ENCODE measurements around the gene TFRC.
"Not testable (repeated sequence)": the region's sequence is repeated elsewhere in the genome, so short reads cannot be mapped to it uniquely, and the experiment has no call there.

The TFRC gene

GRCh38 chr3:196048922-196049598 is 32.8 kb downstream of the TFRC start:
- no peak for DNase-seq (ENCODE audit: low read depth)

- DNase-seq (ENCODE audit: low read depth): no peak
Observed at GRCh38 chr3:196047391-196048030, 34.4 kb downstream of the TFRC start.

- no peak for DNase-seq (ENCODE audit: low read depth)
Observed at GRCh38 chr3:196044513-196044912, 37.4 kb downstream of the TFRC start.

GRCh38 chr3:196042673-196043072 is 39.2 kb downstream of the TFRC start:
- DNase-seq (ENCODE audit: low read depth): no peak

- DNase-seq (ENCODE audit: low read depth): no peak
Observed at GRCh38 chr3:196039359-196039758, 42.5 kb downstream of the TFRC start.

GRCh38 chr3:196026059-196026458 is 55.8 kb downstream of the TFRC start:
- DNase-seq (ENCODE audit: low read depth): not testable (repeated sequence)

- DNase-seq (ENCODE audit: low read depth): no peak
Observed at GRCh38 chr3:196024968-196025367, 56.9 kb downstream of the TFRC start.

- DNase-seq (ENCODE audit: low read depth): no peak
Observed at GRCh38 chr3:196023947-196024346, 57.9 kb downstream of the TFRC start.

GRCh38 chr3:196022499-196022878 is 59.4 kb downstream of the TFRC start:
- DNase-seq (ENCODE audit: low read depth): not testable (repeated sequence)

- no peak for DNase-seq (ENCODE audit: low read depth)
Observed at GRCh38 chr3:196020373-196020772, 61.5 kb downstream of the TFRC start.

- DNase-seq (ENCODE audit: low read depth): not testable (repeated sequence)
Observed at GRCh38 chr3:196019576-196019975, 62.3 kb downstream of the TFRC start.

GRCh38 chr3:196018159-196018558 is 63.7 kb downstream of the TFRC start:
- not testable (repeated sequence) for DNase-seq (ENCODE audit: low read depth)

- no peak for DNase-seq (ENCODE audit: low read depth)
Observed at GRCh38 chr3:196016485-196016884, 65.4 kb downstream of the TFRC start.

GRCh38 chr3:196016059-196016458 is 65.8 kb downstream of the TFRC start:
- no peak for DNase-seq (ENCODE audit: low read depth)

- no peak for DNase-seq (ENCODE audit: low read depth)
Observed at GRCh38 chr3:196013587-196014487, 68.1 kb downstream of the TFRC start.

GRCh38 chr3:196012941-196013476 is 68.9 kb downstream of the TFRC start:
- DNase-seq (ENCODE audit: low read depth): no peak

- DNase-seq (ENCODE audit: low read depth): no peak
Observed at GRCh38 chr3:196012481-196012880, 69.4 kb downstream of the TFRC start.

GRCh38 chr3:196009456-196009855 is 72.4 kb downstream of the TFRC start:
- DNase-seq (ENCODE audit: low read depth): no peak

GRCh38 chr3:196008929-196009328 is 73.0 kb downstream of the TFRC start:
- no peak for DNase-seq (ENCODE audit: low read depth)

GRCh38 chr3:196008387-196008786 is 73.5 kb downstream of the TFRC start:
- no peak for DNase-seq (ENCODE audit: low read depth)

GRCh38 chr3:196007744-196008335 is 74.0 kb downstream of the TFRC start:
- DNase-seq (ENCODE audit: low read depth): no peak

GRCh38 chr3:196005338-196005737 is 76.6 kb downstream of the TFRC start:
- DNase-seq (ENCODE audit: low read depth): not testable (repeated sequence)

All from activated T-cell treated with anti-CD3 and anti-CD28 coated beads for 1 hour (primary cell).